Naive thymus-derived CD4-positive, alpha-beta T cell (primary cell): ENCODE data around the gene NXNL2. TPM values are rescaled to one million over a fixed set of nuclear protein-coding genes. Genes with fewer than 3 reads are reported as not detected.

Experiments used
- ATAC-seq: fragments of 150-1000 bp; cut with Tn5 transposase; 2 replicates; pipeline ENCODE4 v1.10.0; 2021; ENCODE audit warnings: mild to moderate bottlenecking, moderate library complexity
- CTCF ChIA-PET: fragments of 350-600 bp; sonication (Branson Sonifier 250); formaldehyde crosslinking; loops from one replicate; lab custom pipeline; 2021; ENCODE audit warnings: antibody characterized with exemption; lab: Charles Lee
- POLR2A ChIA-PET: fragments of 350-600 bp; sonication (Branson Sonifier 250); formaldehyde crosslinking; loops from one replicate; lab custom pipeline; 2021; ENCODE audit warnings: antibody characterized with exemption, inconsistent platforms; lab: Charles Lee
- DNase-seq, 9 donors: peaks; one replicate each; pipeline versions ENCODE4 v3.0.0 to v3.0.0-alpha.2; 2020 to 2022; ENCODE audit warnings: mixed read lengths in 1 of 9
- H3K27ac ChIP-seq: one replicate; pipeline ENCODE4 v1.7.0; 2013; ENCODE audit warnings: mild to moderate bottlenecking, low read depth, low read length, moderate library complexity
- H3K27me3 ChIP-seq, 2 donors: one replicate each; pipeline ENCODE4 v1.7.0; 2013; ENCODE audit warnings: low read length in 2 of 2, mild to moderate bottlenecking in 2 of 2, moderate library complexity in 2 of 2; ENCODE audit not compliant: control insufficient read depth in 2 of 2, insufficient read depth in 2 of 2
- H3K36me3 ChIP-seq, 3 experiments: 1 replicate in 2 of 3; 2 replicates in 1 of 3; pipeline ENCODE4 v1.7.0; 2013; ENCODE audit warnings: low read length in 3 of 3, mild to moderate bottlenecking in 3 of 3, moderate library complexity in 1 of 3; ENCODE audit not compliant: insufficient read depth in 3 of 3, control insufficient read depth in 2 of 3
- H3K4me1 ChIP-seq, 2 donors: one replicate each; pipeline ENCODE4 v1.7.0; 2013; ENCODE audit warnings: low read length in 2 of 2, mild to moderate bottlenecking in 2 of 2, moderate library complexity in 1 of 2; ENCODE audit not compliant: control insufficient read depth in 2 of 2, insufficient read depth in 2 of 2
- H3K4me3 ChIP-seq: 2 replicates; pipeline ENCODE4 v1.7.0; 2013; ENCODE audit warnings: mild to moderate bottlenecking, low read length
- H3K9me3 ChIP-seq, 3 experiments: 1 replicate in 2 of 3; 2 replicates in 1 of 3; pipeline ENCODE4 v1.7.0; 2013; ENCODE audit warnings: low read length in 3 of 3; ENCODE audit not compliant: control insufficient read depth in 2 of 3
- H3K27ac Mint-ChIP-seq, 9 donors: one replicate each; pipeline ENCODE4 v1.8.0; 2020 to 2022; ENCODE audit warnings: mixed read lengths in 9 of 9, mild to moderate bottlenecking in 8 of 9, moderate library complexity in 5 of 9, inconsistent platforms in 2 of 9
- H3K27me3 Mint-ChIP-seq, 5 donors: one replicate each; pipeline ENCODE4 v1.8.0; 2021 to 2022; ENCODE audit warnings: mixed read lengths in 5 of 5, mild to moderate bottlenecking in 1 of 5
- H3K36me3 Mint-ChIP-seq, 5 donors: one replicate each; pipeline ENCODE4 v1.8.0; 2020 to 2022; ENCODE audit warnings: mixed read lengths in 5 of 5, mild to moderate bottlenecking in 3 of 5, inconsistent platforms in 1 of 5
- H3K4me1 Mint-ChIP-seq, 7 donors: one replicate each; pipeline ENCODE4 v1.8.0; 2020 to 2022; ENCODE audit warnings: mixed read lengths in 7 of 7, mild to moderate bottlenecking in 3 of 7, inconsistent platforms in 1 of 7
- H3K4me3 Mint-ChIP-seq, 10 donors: one replicate each; pipeline ENCODE4 v1.8.0; 2020 to 2022; ENCODE audit warnings: mild to moderate bottlenecking in 10 of 10, mixed read lengths in 10 of 10, moderate library complexity in 6 of 10, inconsistent platforms in 2 of 10
- H3K9me3 Mint-ChIP-seq, 11 donors: one replicate each; pipeline ENCODE4 v1.8.0; 2020 to 2022; ENCODE audit warnings: mixed read lengths in 11 of 11, mild to moderate bottlenecking in 4 of 11, inconsistent platforms in 1 of 11, moderate library complexity in 1 of 11
- intact Hi-C, 2 donors: fragments of 100-400 bp; cut with micrococcal nuclease; formaldehyde crosslinking; loops; one replicate each; pipeline ENCODE4 v1.15.1; 2023
- polyA plus RNA-seq, 2 donors: library from polyadenylated mRNA; unstranded; fragments of 300-500 nt; fragmentation: Illumina TruSeq; gene quantifications; one replicate each; pipeline ENCODE4 v1.2.3, GENCODE V29; 2021
- total RNA-seq, 6 experiments: library from RNA in 5 of 6; stranded (reverse) in 5 of 6; gene quantifications; 1 replicate in 5 of 6; 2 replicates in 1 of 6; pipeline ENCODE4 v1.2.3 and lab custom pipeline; 2021 to 2026

The NXNL2 gene
- total and polyA plus RNA-seq, 7 experiments from 2014 or later = not detected

- no peaks in the 10 kb centered on the region for H3K36me3 Mint-ChIP-seq
- peaks cover 0 to 57% (median 16%) of the 10 kb centered on the region in 5 donors for H3K27me3 Mint-ChIP-seq
- H3K36me3 ChIP-seq = no peaks in the 10 kb centered on the region
- H3K4me3 ChIP-seq = no peak overlapping the region
- DNase-seq (no peak), ATAC-seq (no peak)
- peaks cover 0 to 2% (median 0%) of the 10 kb centered on the region in 11 donors for H3K9me3 Mint-ChIP-seq
- no peaks in the 10 kb centered on the region for H3K27me3 ChIP-seq
- H3K4me1 Mint-ChIP-seq = peaks cover 4 to 20% (median 13%) of the 10 kb centered on the region in 7 donors
- ChIA-PET POLR2A (no interaction called here), CTCF (no interaction called here)
- H3K9me3 ChIP-seq = no peaks in the 10 kb centered on the region
- H3K27ac Mint-ChIP-seq = no peak overlapping the region
- no peak overlapping the region for H3K4me3 Mint-ChIP-seq
- no peaks in the 10 kb centered on the region for H3K4me1 ChIP-seq
- H3K27ac ChIP-seq = no peak overlapping the region
- intact Hi-C loops = loop anchor here (5.0 to 10.0 kb wide), 2 partner anchors 143 to 215 kb away; partner anchors contain the start of gene SPIN1 (in 1 of the 2)
Observed at GRCh38 chr9:88530051-88530450, 4.9 kb upstream of the NXNL2 start.

- ChIA-PET CTCF (no interaction called here), POLR2A (no interaction called here)
- intact Hi-C loops = loop anchor here (5.0 to 10.0 kb wide), 2 partner anchors 145 to 217 kb away; partner anchors contain the start of gene SPIN1 (in 1 of the 2)
- Mint-ChIP-seq H3K27me3 (peaks cover 0 to 72% (median 15%) of the 10 kb centered on the region in 5 donors), H3K9me3 (peaks cover 0 to 2% (median 0%) of the 10 kb centered on the region in 11 donors), H3K4me3 (peak overlapping the region in 6 of 10 donors; percentile 7 to 61 (median 50)), H3K27ac (peak overlapping the region in 2 of 9 donors; percentile 43 to 55), H3K4me1 (peaks cover 4 to 31% (median 20%) of the 10 kb centered on the region in 7 donors), H3K36me3 (no peaks in the 10 kb centered on the region)
- DNase-seq = peak in 4 of 9 donors; percentile 6 to 21 (median 14)
- Histone ChIP-seq H3K9me3 (no peaks in the 10 kb centered on the region), H3K36me3 (no peaks in the 10 kb centered on the region), H3K27ac (no peak overlapping the region), H3K4me3 (no peak overlapping the region), H3K4me1 (peaks cover 0 to 12% of the 10 kb centered on the region in 2 donors), H3K27me3 (no peaks in the 10 kb centered on the region)
- ATAC-seq = no peak
Observed at GRCh38 chr9:88531920-88532698, 2.9 kb upstream of the NXNL2 start.

GRCh38 chr9:88533951-88534455 lies 975 bp upstream of the NXNL2 start:
- H3K9me3 ChIP-seq = no peaks in the 10 kb centered on the region
- Mint-ChIP-seq H3K27ac (peak overlapping the region in 3 of 9 donors; percentile 7 to 62 (median 55)), H3K9me3 (peaks cover 0 to 2% (median 0%) of the 10 kb centered on the region in 11 donors), H3K36me3 (no peaks in the 10 kb centered on the region), H3K4me3 (peak overlapping the region; percentile 37 to 88 (median 66)), H3K27me3 (peaks cover 0 to 78% (median 20%) of the 10 kb centered on the region in 5 donors), H3K4me1 (peaks cover 9 to 32% (median 20%) of the 10 kb centered on the region in 7 donors)
- ChIA-PET CTCF (interaction anchor here (0.7 kb wide), 1 partner anchor 230 kb away, joined by 3 read pairs; no protein-coding TSS in a partner anchor), POLR2A (no interaction called here)
- no peak for ATAC-seq
- DNase-seq = peak in 2 of 9 donors; percentile 6 to 18
- no peaks in the 10 kb centered on the region for H3K27me3 ChIP-seq
- no peak overlapping the region for H3K27ac ChIP-seq
- no peak overlapping the region for H3K4me3 ChIP-seq
- intact Hi-C loops = loop anchor here (5.0 to 10.0 kb wide), 2 partner anchors 147 to 219 kb away; partner anchors contain the start of gene SPIN1 (in 1 of the 2)
- peaks cover 0 to 12% of the 10 kb centered on the region in 2 donors for H3K4me1 ChIP-seq
- H3K36me3 ChIP-seq = no peaks in the 10 kb centered on the region

DNA sequence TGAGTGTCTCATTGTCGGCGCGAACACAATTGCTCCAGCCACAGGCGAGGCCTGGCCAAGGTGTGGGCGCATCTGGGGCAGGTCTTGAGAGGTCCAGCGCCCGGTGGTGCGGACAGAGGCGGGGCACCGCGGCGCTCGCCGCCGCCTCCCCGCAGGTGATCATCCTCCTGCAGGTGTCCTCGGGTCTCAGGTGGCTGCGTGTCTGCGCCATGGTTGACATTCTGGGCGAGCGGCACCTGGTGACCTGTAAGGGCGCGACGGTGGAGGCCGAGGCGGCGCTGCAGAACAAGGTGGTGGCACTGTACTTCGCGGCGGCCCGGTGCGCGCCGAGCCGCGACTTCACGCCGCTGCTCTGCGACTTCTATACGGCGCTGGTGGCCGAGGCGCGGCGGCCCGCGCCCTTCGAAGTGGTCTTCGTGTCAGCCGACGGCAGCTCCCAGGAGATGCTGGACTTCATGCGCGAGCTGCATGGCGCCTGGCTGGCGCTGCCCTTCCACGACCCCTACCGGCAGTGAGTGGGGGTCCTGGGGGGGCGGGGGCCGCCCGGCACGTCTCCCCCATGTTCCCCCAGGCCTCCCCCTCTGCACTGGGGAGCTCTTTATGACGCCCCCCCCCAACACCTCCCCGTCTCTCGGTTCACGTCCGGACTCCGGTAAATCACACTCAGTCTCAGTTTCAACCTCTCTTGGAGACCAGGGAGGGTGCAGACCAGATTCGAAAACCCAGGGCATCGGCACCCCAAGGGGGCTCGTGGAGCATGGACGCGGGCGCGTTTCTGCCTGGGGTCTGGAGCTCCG lies 446 bp downstream of the NXNL2 start:
- no peak overlapping the region for H3K27ac Mint-ChIP-seq
- Histone ChIP-seq H3K4me1 (peaks cover 0 to 12% of the 10 kb centered on the region in 2 donors), H3K4me3 (peak overlapping the region; percentile 54), H3K27me3 (no peaks in the 10 kb centered on the region), H3K36me3 (no peaks in the 10 kb centered on the region), H3K27ac (no peak overlapping the region), H3K9me3 (no peaks in the 10 kb centered on the region)
- ChIA-PET POLR2A (no interaction called here), CTCF (no interaction called here)
- peaks cover 9 to 32% (median 20%) of the 10 kb centered on the region in 7 donors for H3K4me1 Mint-ChIP-seq
- peaks cover 0 to 2% (median 0%) of the 10 kb centered on the region in 11 donors for H3K9me3 Mint-ChIP-seq
- H3K4me3 Mint-ChIP-seq = peak overlapping the region; percentile 53 to 85 (median 66)
- H3K27me3 Mint-ChIP-seq = peaks cover 0 to 76% (median 27%) of the 10 kb centered on the region in 5 donors
- H3K36me3 Mint-ChIP-seq = no peaks in the 10 kb centered on the region
- intact Hi-C loops = loop anchor here (1.0 to 10.0 kb wide), 3 partner anchors 147 to 561 kb away; partner anchors contain the start of genes CDK20 (in 1 of the 2) and SPIN1 (in 1 of the 2)
- DNase-seq (peak in 4 of 9 donors; percentile 1 to 23 (median 9)), ATAC-seq (peak; percentile 14)

DNA sequence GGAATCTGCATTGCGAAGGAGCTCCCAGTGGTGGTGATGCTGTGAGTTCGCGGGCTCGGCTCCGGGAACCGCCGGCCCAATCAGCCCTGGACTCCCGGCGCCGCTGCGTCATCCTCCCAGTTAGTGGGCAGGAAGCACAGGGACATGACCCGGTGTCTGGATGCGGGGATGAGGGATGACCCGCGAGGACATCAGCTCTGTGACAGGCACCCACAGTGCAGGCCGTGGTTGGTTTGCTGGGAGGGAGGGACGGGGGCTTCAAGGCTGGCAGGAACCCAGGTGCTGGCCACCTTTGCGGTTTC lies 996 bp downstream of the NXNL2 start:
- ATAC-seq = no peak
- peak overlapping the region; percentile 28 to 85 (median 64) for H3K4me3 Mint-ChIP-seq
- ChIA-PET POLR2A (no interaction called here), CTCF (no interaction called here)
- DNase-seq = no peak
- Histone ChIP-seq H3K27me3 (no peaks in the 10 kb centered on the region), H3K4me1 (peaks cover 0 to 12% of the 10 kb centered on the region in 2 donors), H3K4me3 (peak overlapping the region; percentile 54), H3K36me3 (no peaks in the 10 kb centered on the region), H3K27ac (no peak overlapping the region), H3K9me3 (no peaks in the 10 kb centered on the region)
- peaks cover 0 to 2% (median 0%) of the 10 kb centered on the region in 11 donors for H3K9me3 Mint-ChIP-seq
- peaks cover 9 to 32% (median 20%) of the 10 kb centered on the region in 7 donors for H3K4me1 Mint-ChIP-seq
- no peaks in the 10 kb centered on the region for H3K36me3 Mint-ChIP-seq
- intact Hi-C loops = loop anchor here in 1 of 2 donors (2.0 to 10.0 kb wide), 2 partner anchors 147 to 221 kb away; partner anchors contain the start of gene SPIN1
- peaks cover 0 to 73% (median 28%) of the 10 kb centered on the region in 5 donors for H3K27me3 Mint-ChIP-seq
- no peak overlapping the region for H3K27ac Mint-ChIP-seq
